Measurements from ENCODE around the gene KAT14. TPM values are rescaled to one million over a fixed set of nuclear protein-coding genes. Genes with fewer than 3 reads are reported as not detected.

Gene KAT14
- total and polyA plus RNA-seq, 7 donors: 7.6 to 21.7 (median 12.6) TPM

DNA sequence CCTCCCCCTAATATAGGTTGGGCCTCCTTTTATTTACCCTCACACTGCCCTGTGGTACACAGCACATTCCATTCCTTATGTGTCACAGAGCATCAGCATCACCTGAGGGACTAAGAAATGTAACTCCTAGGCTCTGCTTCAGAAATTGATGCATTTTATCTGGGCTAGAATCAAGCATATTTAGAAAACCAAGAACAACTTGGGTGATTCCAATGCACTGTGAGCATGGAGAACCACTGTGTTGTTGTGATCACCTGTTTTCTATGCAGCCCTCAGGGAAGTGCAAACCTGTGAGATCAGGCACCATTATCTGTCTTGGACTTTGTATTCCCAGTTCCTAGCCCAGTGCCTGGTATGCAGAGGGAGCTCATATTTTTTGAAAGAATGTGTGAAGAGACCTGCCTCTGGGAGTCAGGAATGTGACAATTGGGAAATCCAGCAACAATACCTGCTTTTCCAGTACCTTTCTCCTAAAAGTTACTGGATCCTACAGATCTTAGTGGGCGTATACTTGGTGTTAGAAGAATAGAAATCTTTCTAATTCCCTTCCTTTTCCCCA, 7.0 kb downstream of the KAT14 start:
- intact Hi-C loops (cut with DNase I): no loop called here
- WGBS, 2 donors: 98 to 100% methylated on average over 1 of the region's 1 CpG
- no peak overlapping the region for H3K4me3 ChIP-seq
- no peak overlapping the region for H3K27ac ChIP-seq
- H3K27me3 ChIP-seq: no peaks in the 10 kb centered on the region
- peaks cover 0 to 56% (median 8%) of the 10 kb centered on the region in 4 donors for H3K36me3 ChIP-seq
- DNase-seq: no peak
- H3K4me1 ChIP-seq: peaks cover 0 to 17% (median 11%) of the 10 kb centered on the region in 4 donors
- H3K9me3 ChIP-seq: no peaks in the 10 kb centered on the region
- TF ChIP-seq POLR2AphosphoS5 (IDR thresholded peaks at IDR 0.05) (no peak), POLR2A (IDR thresholded peaks at IDR 0.05) (no peak), EP300 (IDR thresholded peaks at IDR 0.05) (no peak)
- TF ChIP-seq, protein P1, sequence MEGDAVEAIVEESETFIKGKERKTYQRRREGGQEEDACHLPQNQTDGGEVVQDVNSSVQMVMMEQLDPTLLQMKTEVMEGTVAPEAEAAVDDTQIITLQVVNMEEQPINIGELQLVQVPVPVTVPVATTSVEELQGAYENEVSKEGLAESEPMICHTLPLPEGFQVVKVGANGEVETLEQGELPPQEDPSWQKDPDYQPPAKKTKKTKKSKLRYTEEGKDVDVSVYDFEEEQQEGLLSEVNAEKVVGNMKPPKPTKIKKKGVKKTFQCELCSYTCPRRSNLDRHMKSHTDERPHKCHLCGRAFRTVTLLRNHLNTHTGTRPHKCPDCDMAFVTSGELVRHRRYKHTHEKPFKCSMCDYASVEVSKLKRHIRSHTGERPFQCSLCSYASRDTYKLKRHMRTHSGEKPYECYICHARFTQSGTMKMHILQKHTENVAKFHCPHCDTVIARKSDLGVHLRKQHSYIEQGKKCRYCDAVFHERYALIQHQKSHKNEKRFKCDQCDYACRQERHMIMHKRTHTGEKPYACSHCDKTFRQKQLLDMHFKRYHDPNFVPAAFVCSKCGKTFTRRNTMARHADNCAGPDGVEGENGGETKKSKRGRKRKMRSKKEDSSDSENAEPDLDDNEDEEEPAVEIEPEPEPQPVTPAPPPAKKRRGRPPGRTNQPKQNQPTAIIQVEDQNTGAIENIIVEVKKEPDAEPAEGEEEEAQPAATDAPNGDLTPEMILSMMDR (IDR thresholded peaks at IDR 0.05): no peak

DNA sequence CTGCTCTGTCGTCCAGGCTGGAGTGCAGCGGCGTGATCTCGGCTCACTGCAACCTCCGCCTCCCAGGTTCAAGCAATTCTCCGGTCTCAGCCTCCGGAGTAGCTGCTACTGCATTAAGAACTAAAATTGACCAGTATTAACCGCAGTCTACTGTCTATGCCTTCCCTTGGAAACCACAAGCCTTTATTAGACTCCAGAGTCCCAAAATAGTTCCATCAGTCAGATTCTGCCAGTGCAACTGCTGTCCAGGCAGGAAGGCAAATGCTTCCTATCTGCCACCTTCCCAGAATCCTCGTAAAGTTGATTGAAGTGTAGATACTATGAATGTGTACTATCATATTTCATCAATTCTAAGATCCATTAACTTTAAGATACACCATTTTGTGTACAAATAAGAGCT, 16.7 kb downstream of the KAT14 start:
- Histone ChIP-seq H3K4me1 (no peaks in the 10 kb centered on the region), H3K36me3 (peaks cover 0 to 71% (median 20%) of the 10 kb centered on the region in 4 donors), H3K27me3 (no peaks in the 10 kb centered on the region), H3K9me3 (no peaks in the 10 kb centered on the region), H3K4me3 (no peak overlapping the region), H3K27ac (no peak overlapping the region)
- DNase-seq: no peak
- WGBS, 2 donors: 97% methylated on average over 9 of the region's 9 CpGs
- TF ChIP-seq POLR2AphosphoS5 (IDR thresholded peaks at IDR 0.05) (no peak), EP300 (IDR thresholded peaks at IDR 0.05) (no peak), POLR2A (IDR thresholded peaks at IDR 0.05) (no peak)
- TF ChIP-seq, protein P1 (IDR thresholded peaks at IDR 0.05): no peak
- intact Hi-C loops (cut with DNase I): no loop called here

DNA sequence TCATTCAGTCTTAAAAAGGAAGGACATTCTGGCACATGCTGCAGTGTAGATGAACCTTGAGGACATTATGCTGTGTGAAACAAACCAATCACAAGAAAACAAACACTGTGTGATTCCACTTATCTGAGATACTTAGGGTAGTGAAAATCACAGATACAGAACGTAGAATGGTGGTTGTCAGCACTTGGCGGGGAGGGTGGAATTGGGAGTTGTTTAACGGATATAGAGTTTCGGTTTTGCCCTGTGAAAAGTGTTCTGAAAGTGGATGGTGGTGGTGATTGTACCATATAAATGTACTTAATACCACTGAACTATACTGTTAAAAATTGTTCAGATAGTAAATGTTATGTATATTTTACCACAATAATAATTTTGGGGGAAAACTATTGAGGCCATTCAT, 18.4 kb downstream of the KAT14 start:
- peaks cover 0 to 73% (median 24%) of the 10 kb centered on the region in 4 donors for H3K36me3 ChIP-seq

DNA sequence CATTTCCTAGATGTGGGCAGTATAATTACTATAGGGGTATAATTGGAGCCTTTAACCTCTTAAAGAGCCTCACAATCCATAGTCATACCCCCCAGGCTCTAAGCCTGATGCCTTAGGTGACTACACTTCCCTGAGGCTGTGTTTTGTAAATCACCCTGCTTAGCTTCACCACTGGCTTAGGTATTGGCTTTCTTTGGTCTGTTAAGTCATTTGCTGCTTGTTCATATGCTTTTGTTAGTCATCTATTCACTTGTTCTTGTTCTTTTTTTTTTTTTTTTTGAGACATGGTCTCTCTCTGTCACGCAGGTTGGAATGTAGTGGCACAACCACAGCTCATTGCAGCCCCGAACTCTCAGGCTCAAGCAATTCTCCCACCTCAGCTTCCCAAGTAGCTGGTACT, 26.7 kb downstream of the KAT14 start:
- TF ChIP-seq EP300 (IDR thresholded peaks at IDR 0.05): no peak
- TF ChIP-seq POLR2AphosphoS5 (IDR thresholded peaks at IDR 0.05): no peak
- TF ChIP-seq POLR2A (IDR thresholded peaks at IDR 0.05): no peak
- TF ChIP-seq, protein P1 (IDR thresholded peaks at IDR 0.05): no peak
- 96 to 97% methylated on average over 2 of the region's 2 CpGs for WGBS, 2 donors
- DNase-seq: no peak
- peaks cover 0 to 64% (median 26%) of the 10 kb centered on the region in 4 donors for H3K36me3 ChIP-seq
- no peak overlapping the region for H3K4me3 ChIP-seq
- no peaks in the 10 kb centered on the region for H3K9me3 ChIP-seq
- H3K4me1 ChIP-seq: peaks cover 0 to 10% (median 5%) of the 10 kb centered on the region in 4 donors
- H3K27me3 ChIP-seq: no peaks in the 10 kb centered on the region
- intact Hi-C loops (cut with DNase I): no loop called here
- H3K27ac ChIP-seq: no peak overlapping the region

More for the DNA sequence above, 18.4 kb downstream of the KAT14 start:
- no peak for DNase-seq
- H3K4me3 ChIP-seq: no peak overlapping the region
- no peaks in the 10 kb centered on the region for H3K9me3 ChIP-seq
- H3K27ac ChIP-seq: no peak overlapping the region
- H3K27me3 ChIP-seq: no peaks in the 10 kb centered on the region
- intact Hi-C loops (cut with DNase I): no loop called here
- H3K4me1 ChIP-seq: no peaks in the 10 kb centered on the region
- no peak for TF ChIP-seq POLR2A (IDR thresholded peaks at IDR 0.05)
- TF ChIP-seq, protein P1 (IDR thresholded peaks at IDR 0.05): no peak
- no peak for TF ChIP-seq POLR2AphosphoS5 (IDR thresholded peaks at IDR 0.05)
- TF ChIP-seq EP300 (IDR thresholded peaks at IDR 0.05): no peak
- WGBS, 2 donors: 95 to 98% methylated on average over 4 of the region's 4 CpGs

DNA sequence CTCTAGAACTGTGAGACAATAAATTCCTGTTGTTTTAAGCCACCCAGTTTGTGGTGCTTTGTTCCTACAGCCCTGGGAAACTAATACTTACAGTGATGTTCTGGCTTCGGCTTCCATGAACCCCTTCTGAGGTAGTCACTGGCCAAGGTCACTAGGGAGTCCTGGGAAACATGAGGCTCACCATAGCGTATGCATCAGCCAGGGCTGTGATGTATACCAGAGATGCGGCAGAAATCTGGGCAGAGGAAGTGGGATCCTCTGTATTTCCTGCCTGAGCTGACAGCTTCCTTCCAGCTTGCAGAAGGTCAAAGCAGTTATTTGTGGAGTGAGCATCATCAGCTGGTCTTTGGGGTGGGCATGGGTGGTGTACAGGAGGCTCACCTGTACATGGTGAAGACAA, 27.9 kb downstream of the KAT14 start:
- WGBS, 2 donors: 69 to 86% methylated on average over 3 of the region's 3 CpGs
- Histone ChIP-seq H3K4me3 (no peak overlapping the region), H3K9me3 (no peaks in the 10 kb centered on the region), H3K36me3 (peaks cover 0 to 56% (median 21%) of the 10 kb centered on the region in 4 donors), H3K27ac (no peak overlapping the region), H3K4me1 (peaks cover 0 to 10% (median 5%) of the 10 kb centered on the region in 4 donors), H3K27me3 (no peaks in the 10 kb centered on the region)
- no peak for DNase-seq
- TF ChIP-seq, protein P1 (IDR thresholded peaks at IDR 0.05): no peak
- TF ChIP-seq EP300 (IDR thresholded peaks at IDR 0.05) (no peak), POLR2A (IDR thresholded peaks at IDR 0.05) (no peak), POLR2AphosphoS5 (IDR thresholded peaks at IDR 0.05) (no peak)
- intact Hi-C loops (cut with DNase I): no loop called here

Measured in sigmoid colon (tissue), 7 donors.